CD14-positive monocyte (primary cell): ENCODE results near the gene ANKRD36B. TPM values are rescaled to one million over a fixed set of nuclear protein-coding genes. Genes with fewer than 3 reads are reported as not detected.
"Not testable (repeated sequence)": the region's sequence is repeated elsewhere in the genome, so short reads cannot be mapped to it uniquely, and the experiment has no call there.

Experiments used
- DNase-seq, 3 donors: peaks; one replicate each; pipeline ENCODE4 v3.0.0-alpha.2; 2011 to 2022
- H2AFZ ChIP-seq: 2 replicates; pipeline ENCODE4 v1.6.0; 2012; ENCODE audit warnings: mild to moderate bottlenecking, low read depth, low read length, inconsistent platforms; ENCODE audit not compliant: insufficient read depth, poor library complexity, severe bottlenecking
- H3K27ac ChIP-seq, 2 donors: 1 replicate in 1 of 2; 2 replicates in 1 of 2; pipeline ENCODE4 v1.5.1; 2012 to 2013; ENCODE audit warnings: low read length in 2 of 2, control low read depth in 1 of 2, inconsistent platforms in 1 of 2, low read depth in 1 of 2, mild to moderate bottlenecking in 1 of 2
- H3K27me3 ChIP-seq, 2 donors: one replicate each; pipeline versions ENCODE4 v1.6.0 to v1.6.1; 2011 to 2013; ENCODE audit warnings: low read length in 2 of 2; ENCODE audit not compliant: control insufficient read depth in 2 of 2, insufficient read depth in 2 of 2
- H3K36me3 ChIP-seq, 2 donors: replicated peaks in 1 of 2; 1 replicate in 1 of 2; 2 replicates in 1 of 2; pipeline versions ENCODE4 v1.5.1 to v1.6.1; 2012 to 2013; ENCODE audit warnings: low read length in 2 of 2, control low read depth in 1 of 2, inconsistent platforms in 1 of 2, mild to moderate bottlenecking in 1 of 2; ENCODE audit not compliant: insufficient read depth in 2 of 2, control insufficient read depth in 1 of 2
- H3K4me1 ChIP-seq, 2 donors: 1 replicate in 1 of 2; 2 replicates in 1 of 2; pipeline versions ENCODE4 v1.5.1 to v1.6.1; 2012 to 2013; ENCODE audit warnings: low read length in 2 of 2, control low read depth in 1 of 2, inconsistent platforms in 1 of 2, mild to moderate bottlenecking in 1 of 2, moderate library complexity in 1 of 2; ENCODE audit not compliant: insufficient read depth in 2 of 2, control insufficient read depth in 1 of 2
- H3K4me2 ChIP-seq: replicated peaks from 2 replicates; pipeline ENCODE3; 2012; ENCODE audit warnings: low read length, moderate library complexity, mild to moderate bottlenecking; ENCODE audit not compliant: poor library complexity, severe bottlenecking; ENCODE audit errors: extremely low read depth
- H3K4me3 ChIP-seq, 3 experiments: fragments of 200-600 bp in 1 of 3; sonication (generic) in 1 of 3; replicated peaks in 1 of 3; 1 replicate in 2 of 3; 2 replicates in 1 of 3; pipeline ENCODE4 v1.5.1; 2011 to 2013; ENCODE audit warnings: low read length in 3 of 3, mild to moderate bottlenecking in 3 of 3, control low read depth in 2 of 3, low read depth in 2 of 3, inconsistent platforms in 1 of 3, moderate library complexity in 1 of 3
- H3K79me2 ChIP-seq: 2 replicates; pipeline ENCODE4 v1.6.0; 2012; ENCODE audit warnings: mild to moderate bottlenecking, control low read depth, inconsistent platforms, low read length, moderate library complexity; ENCODE audit not compliant: insufficient read depth
- H3K9ac ChIP-seq: 2 replicates; pipeline ENCODE4 v1.6.0; 2017; ENCODE audit warnings: low read length, mild to moderate bottlenecking; ENCODE audit not compliant: insufficient read depth, poor library complexity, severe bottlenecking
- H3K9me3 ChIP-seq, 2 donors: replicated peaks in 1 of 2; 1 replicate in 1 of 2; 2 replicates in 1 of 2; pipeline versions ENCODE4 v1.5.1 to v1.6.1; 2012 to 2013; ENCODE audit warnings: low read length in 2 of 2, control low read depth in 1 of 2; ENCODE audit not compliant: control insufficient read depth in 1 of 2, insufficient read depth in 1 of 2
- H4K20me1 ChIP-seq: 2 replicates; pipeline ENCODE4 v1.6.0; 2012; ENCODE audit warnings: mild to moderate bottlenecking, low read length, control low read depth, moderate library complexity; ENCODE audit not compliant: insufficient read depth
- H3K27ac Mint-ChIP-seq, 7 donors: one replicate each; pipeline ENCODE4 v1.8.0; 2020; ENCODE audit warnings: mild to moderate bottlenecking in 7 of 7, mixed read lengths in 7 of 7, moderate library complexity in 6 of 7, inconsistent platforms in 2 of 7
- H3K27me3 Mint-ChIP-seq, 3 donors: one replicate each; pipeline ENCODE4 v1.8.0; 2021 to 2022; ENCODE audit warnings: low read depth in 3 of 3, mild to moderate bottlenecking in 3 of 3, mixed read lengths in 3 of 3, moderate library complexity in 3 of 3, inconsistent platforms in 1 of 3
- H3K36me3 Mint-ChIP-seq, 2 donors: one replicate each; pipeline ENCODE4 v1.8.0; 2020; ENCODE audit warnings: mixed read lengths in 2 of 2, inconsistent platforms in 1 of 2, mild to moderate bottlenecking in 1 of 2
- H3K4me1 Mint-ChIP-seq: one replicate; pipeline ENCODE4 v1.8.0; 2020; ENCODE audit warnings: mild to moderate bottlenecking, mixed read lengths
- H3K4me3 Mint-ChIP-seq, 2 donors: one replicate each; pipeline ENCODE4 v1.8.0; 2020; ENCODE audit warnings: mild to moderate bottlenecking in 2 of 2, mixed read lengths in 2 of 2, moderate library complexity in 1 of 2
- H3K9me3 Mint-ChIP-seq, 7 donors: one replicate each; pipeline ENCODE4 v1.8.0; 2020 to 2022; ENCODE audit warnings: mixed read lengths in 7 of 7, mild to moderate bottlenecking in 6 of 7, moderate library complexity in 6 of 7, inconsistent platforms in 2 of 7
- WGBS: methylation state at CpG from one replicate; pipeline ENCODE4 v1.1.5; 2013; ENCODE audit warnings: missing lambda C conversion rate; ENCODE audit not compliant: insufficient coverage; 5-methylcytosine and 5-hydroxymethylcytosine counted together
- intact Hi-C, 2 donors: fragments of 100-400 bp; cut with micrococcal nuclease; formaldehyde crosslinking; loops; one replicate each; pipeline versions ENCODE4 v1.15.0 to v1.15.1; 2023
- polyA plus RNA-seq, 3 donors: library from polyadenylated mRNA; depleted of rRNA in 1 of 3; unstranded in 2 of 3; stranded (reverse) in 1 of 3; fragments of 300-500 nt in 2 of 3; fragments of >200 nt in 1 of 3; fragmentation: Illumina TruSeq in 2 of 3; gene quantifications; 1 replicate in 2 of 3; 2 replicates in 1 of 3; pipeline ENCODE4 v1.2.3, GENCODE V29; 2012 to 2021

Gene ANKRD36B
- polyA plus RNA-seq, 3 donors: 0.73 to 3.1 (median 1.2) TPM

DNA sequence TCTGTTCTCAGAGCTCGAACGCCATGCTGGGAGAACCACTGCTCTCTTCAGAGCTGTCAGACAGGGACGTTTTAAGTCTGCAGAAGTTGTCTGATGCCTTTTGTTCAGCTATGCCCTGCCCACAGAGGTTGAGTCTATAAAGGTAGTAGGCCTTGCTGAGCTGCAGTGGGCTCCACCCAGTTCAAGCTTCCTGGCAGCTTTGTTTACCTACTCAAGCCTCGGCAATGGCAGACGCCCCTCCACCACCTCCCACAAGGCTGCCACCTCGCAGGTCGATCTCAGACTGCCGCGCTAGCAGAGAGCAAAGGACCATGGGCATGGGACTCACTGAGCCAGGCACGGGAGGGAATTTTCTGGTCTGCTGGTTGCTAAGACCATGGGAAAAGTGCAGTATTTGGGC is 11.9 kb upstream of the ANKRD36B start:
- H3K27ac Mint-ChIP-seq, H3K9me3 Mint-ChIP-seq, H4K20me1 ChIP-seq, H3K4me3 ChIP-seq, H3K27ac ChIP-seq, H3K79me2 ChIP-seq, intact Hi-C loops, H2AFZ ChIP-seq, H3K4me3 Mint-ChIP-seq, H3K9ac ChIP-seq, DNase-seq, H3K4me1 Mint-ChIP-seq, H3K36me3 ChIP-seq, H3K4me2 ChIP-seq, H3K36me3 Mint-ChIP-seq, H3K4me1 ChIP-seq, H3K27me3 Mint-ChIP-seq, H3K9me3 ChIP-seq, H3K27me3 ChIP-seq: not testable (repeated sequence)
- WGBS: no CpG with 5 or more reads among the region's 10 CpGs

DNA sequence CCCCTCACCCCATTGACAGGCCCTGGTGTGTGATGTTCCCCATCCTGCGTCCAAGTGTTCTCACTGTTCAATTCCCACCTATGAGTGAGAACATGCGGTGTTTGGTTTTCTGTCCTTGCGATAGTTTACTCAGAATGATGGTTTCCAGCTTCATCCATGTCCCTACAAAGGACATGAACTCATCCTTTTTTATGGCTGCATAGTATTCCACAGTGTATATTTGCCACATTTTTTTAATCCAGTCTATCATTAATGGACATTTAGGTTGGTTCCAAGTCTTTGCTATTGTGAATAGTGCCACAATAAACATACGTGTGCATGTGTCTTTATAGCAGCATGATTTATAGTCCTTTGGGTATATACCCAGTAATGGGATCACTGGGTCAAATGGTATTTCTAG is 6.5 kb upstream of the ANKRD36B start:
- no CpG with 5 or more reads among the region's 4 CpGs for WGBS
- not testable (repeated sequence) for H3K27me3 ChIP-seq, H3K79me2 ChIP-seq, H3K27ac Mint-ChIP-seq, H3K9me3 ChIP-seq, H2AFZ ChIP-seq, DNase-seq, H3K4me3 ChIP-seq, H3K36me3 Mint-ChIP-seq, H3K9me3 Mint-ChIP-seq, H3K9ac ChIP-seq, H3K4me1 Mint-ChIP-seq, H3K4me2 ChIP-seq, H4K20me1 ChIP-seq, H3K27ac ChIP-seq, H3K4me1 ChIP-seq, H3K4me3 Mint-ChIP-seq, H3K27me3 Mint-ChIP-seq, H3K36me3 ChIP-seq
- intact Hi-C loops: loop anchor here in 1 of 2 donors (10.0 kb wide), 1 partner anchor 49 kb away; the partner anchor contains the start of gene COX5B

DNA sequence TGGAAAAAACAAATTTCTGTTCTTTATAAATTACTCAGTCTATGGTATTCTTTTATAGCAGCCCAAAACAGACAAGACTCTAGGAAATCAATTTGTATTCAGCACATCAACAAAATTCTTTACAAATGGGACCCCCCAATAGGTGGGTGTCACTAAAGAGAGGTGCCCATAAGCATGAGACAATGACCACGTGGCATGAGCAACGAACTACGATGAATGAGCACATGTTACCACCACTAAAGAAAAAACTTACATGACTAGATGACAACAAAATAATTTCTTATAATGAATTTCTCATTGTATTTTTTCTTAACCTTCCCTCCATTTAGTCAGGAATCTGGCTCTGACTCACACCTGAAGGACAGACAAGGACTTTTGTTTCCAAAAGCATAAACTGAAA is 3.8 kb upstream of the ANKRD36B start:
- H3K9me3 ChIP-seq, H3K36me3 Mint-ChIP-seq, H3K36me3 ChIP-seq, H3K4me2 ChIP-seq, H3K79me2 ChIP-seq, H3K9ac ChIP-seq, DNase-seq, H3K4me1 ChIP-seq, H3K9me3 Mint-ChIP-seq, H3K27ac Mint-ChIP-seq, H3K4me3 Mint-ChIP-seq, H3K27ac ChIP-seq, H3K27me3 Mint-ChIP-seq, H2AFZ ChIP-seq, H3K4me3 ChIP-seq, H4K20me1 ChIP-seq, H3K27me3 ChIP-seq: not testable (repeated sequence)
- WGBS: no CpG with 5 or more reads among the region's 3 CpGs
- intact Hi-C loops: loop anchor here in 1 of 2 donors (10.0 kb wide), 1 partner anchor 51 kb away; the partner anchor contains the start of gene COX5B
- H3K4me1 Mint-ChIP-seq: peaks cover 12% of the 10 kb centered on the region
